GM21390 (cell line): ENCODE results near the gene DLG5.
A peak's percentile ranks its signal among the peaks of the same experiment; 100 is the strongest.

Experiments used
- ATAC-seq: cut with Tn5 transposase; IDR thresholded peaks from one replicate; pipeline ENCODE4 v1.9.1; 2021; ENCODE audit not compliant: unreplicated experiment

The DLG5 gene

GRCh38 chr10:77926566-77927401, at the start of gene DLG5:
Gene DLG5, minus strand, starts transcription at chr10:77926755. Its CDS starts 235 bp downstream, at chr10:77926520.
- peak; percentile 68 for ATAC-seq

- ATAC-seq: no peak
Measured at GRCh38 chr10:77975086-77975666, 48.6 kb upstream of the DLG5 start.

GRCh38 chr10:77974396-77975074, 48.0 kb upstream of the DLG5 start:
- ATAC-seq: no peak

- no peak for ATAC-seq
Measured at GRCh38 chr10:77973276-77973675, 46.7 kb upstream of the DLG5 start.

- no peak for ATAC-seq
Measured at GRCh38 chr10:77972148-77972547, 45.6 kb upstream of the DLG5 start.

- no peak for ATAC-seq
Measured at GRCh38 chr10:77971804-77972144, 45.2 kb upstream of the DLG5 start.

- no peak for ATAC-seq
Measured at GRCh38 chr10:77970869-77971803, 44.6 kb upstream of the DLG5 start.

- no peak for ATAC-seq
Measured at GRCh38 chr10:77969114-77969513, 42.6 kb upstream of the DLG5 start.

- no peak for ATAC-seq
Measured at GRCh38 chr10:77967611-77968022, 41.1 kb upstream of the DLG5 start.

GRCh38 chr10:77965294-77965693, 38.7 kb upstream of the DLG5 start:
- ATAC-seq: no peak

GRCh38 chr10:77964811-77965210, 38.3 kb upstream of the DLG5 start:
- ATAC-seq: no peak

GRCh38 chr10:77963901-77964300, 37.3 kb upstream of the DLG5 start:
- no peak for ATAC-seq

- ATAC-seq: no peak
Measured at GRCh38 chr10:77962350-77963146, 36.0 kb upstream of the DLG5 start.

GRCh38 chr10:77961668-77962067, 35.1 kb upstream of the DLG5 start:
- ATAC-seq: no peak

GRCh38 chr10:77960829-77961329, 34.3 kb upstream of the DLG5 start:
- ATAC-seq: no peak

- ATAC-seq: no peak
Measured at GRCh38 chr10:77959887-77960455, 33.4 kb upstream of the DLG5 start.

GRCh38 chr10:77959384-77959783, 32.8 kb upstream of the DLG5 start:
- no peak for ATAC-seq

- no peak for ATAC-seq
Measured at GRCh38 chr10:77955136-77955535, 28.6 kb upstream of the DLG5 start.

- no peak for ATAC-seq
Measured at GRCh38 chr10:77949167-77949566, 22.6 kb upstream of the DLG5 start.

GRCh38 chr10:77946084-77946483, 19.5 kb upstream of the DLG5 start:
- ATAC-seq: no peak
